HT-29 (cell line): ENCODE measurements around the gene NTRK2. TPM values are rescaled to one million over a fixed set of nuclear protein-coding genes. Genes with fewer than 3 reads are reported as not detected.

Experiments
- DNase-seq: peaks from one replicate; pipeline ENCODE4 v3.0.0-alpha.2; 2015; ENCODE audit warnings: low spot score
- total RNA-seq: library from RNA; depleted of rRNA; stranded (reverse); fragments of >200 nt; shearing (Covaris generic); gene quantifications from 2 replicates; pipeline ENCODE4 v1.2.3, GENCODE V29; 2014

NTRK2 gene
- total RNA-seq, 1 experiment from 2014 or later = not detected

GRCh38 chr9:84736081-84736480, 66.6 kb downstream of the NTRK2 start:
- DNase-seq = no peak

- DNase-seq = no peak
Observed at GRCh38 chr9:84736536-84736935, 67.0 kb downstream of the NTRK2 start.

GRCh38 chr9:84738353-84738752, 68.8 kb downstream of the NTRK2 start:
- no peak for DNase-seq

GRCh38 chr9:84742261-84742660, 72.7 kb downstream of the NTRK2 start:
- no peak for DNase-seq

- DNase-seq = no peak
Observed at GRCh38 chr9:84744195-84744594, 74.7 kb downstream of the NTRK2 start.

GRCh38 chr9:84744726-84745125, 75.2 kb downstream of the NTRK2 start:
- no peak for DNase-seq

GRCh38 chr9:84748112-84748511, 78.6 kb downstream of the NTRK2 start:
- no peak for DNase-seq

GRCh38 chr9:84750152-84750865, 80.8 kb downstream of the NTRK2 start:
- no peak for DNase-seq

- no peak for DNase-seq
Observed at GRCh38 chr9:84751921-84752320, 82.4 kb downstream of the NTRK2 start.

GRCh38 chr9:84754461-84754860, 84.9 kb downstream of the NTRK2 start:
- no peak for DNase-seq

GRCh38 chr9:84754881-84755280, 85.4 kb downstream of the NTRK2 start:
- no peak for DNase-seq

- DNase-seq = no peak
Observed at GRCh38 chr9:84755380-84755779, 85.9 kb downstream of the NTRK2 start.

- DNase-seq = no peak
Observed at GRCh38 chr9:84756171-84756570, 86.6 kb downstream of the NTRK2 start.

GRCh38 chr9:84756731-84757130, 87.2 kb downstream of the NTRK2 start:
- DNase-seq = no peak

- no peak for DNase-seq
Observed at GRCh38 chr9:84758817-84759216, 89.3 kb downstream of the NTRK2 start.

GRCh38 chr9:84759300-84759750, 89.8 kb downstream of the NTRK2 start:
- DNase-seq = no peak

- DNase-seq = no peak
Observed at GRCh38 chr9:84759804-84760203, 90.3 kb downstream of the NTRK2 start.

- DNase-seq = no peak
Observed at GRCh38 chr9:84761137-84761808, 91.7 kb downstream of the NTRK2 start.

- no peak for DNase-seq
Observed at GRCh38 chr9:84772511-84772910, 103.0 kb downstream of the NTRK2 start.

GRCh38 chr9:84773022-84773421, 103.5 kb downstream of the NTRK2 start:
- DNase-seq = no peak

- no peak for DNase-seq
Observed at GRCh38 chr9:84775056-84775643, 105.6 kb downstream of the NTRK2 start.

GRCh38 chr9:84778570-84778969, 109.0 kb downstream of the NTRK2 start:
- DNase-seq = no peak

GRCh38 chr9:84779883-84780282, 110.4 kb downstream of the NTRK2 start:
- no peak for DNase-seq
